IPS DF 4.7 (cell line): ENCODE measurements around the gene LRMDA.
"Not testable (repeated sequence)": the region's sequence is repeated elsewhere in the genome, so short reads cannot be mapped to it uniquely, and the experiment has no call there.

Source experiments
- DNase-seq: peaks from one replicate; pipeline ENCODE4 v3.0.0-alpha.2; 2013; ENCODE audit warnings: low spot score; ENCODE audit errors: extremely low read depth

Gene LRMDA

DNA sequence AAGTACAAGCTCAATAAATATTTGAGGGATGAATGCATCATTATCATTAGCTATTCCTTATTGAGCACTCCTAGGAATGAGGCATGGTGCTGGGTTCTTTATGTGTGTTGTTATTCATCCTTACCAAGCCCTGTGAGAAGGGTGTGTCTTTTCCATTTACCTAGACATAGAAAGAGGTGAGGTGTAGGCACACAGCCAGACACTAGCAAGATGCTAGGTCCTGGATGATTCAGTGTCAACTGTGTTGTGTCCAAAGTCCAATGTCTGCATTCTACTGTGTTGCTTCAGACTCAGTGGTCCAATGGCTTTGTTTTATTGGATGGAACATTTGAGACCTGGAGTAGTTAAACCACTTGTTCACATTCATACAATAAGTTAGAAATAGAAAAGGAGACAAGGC, 605.5 kb downstream of the LRMDA start:
- DNase-seq: no peak

DNA sequence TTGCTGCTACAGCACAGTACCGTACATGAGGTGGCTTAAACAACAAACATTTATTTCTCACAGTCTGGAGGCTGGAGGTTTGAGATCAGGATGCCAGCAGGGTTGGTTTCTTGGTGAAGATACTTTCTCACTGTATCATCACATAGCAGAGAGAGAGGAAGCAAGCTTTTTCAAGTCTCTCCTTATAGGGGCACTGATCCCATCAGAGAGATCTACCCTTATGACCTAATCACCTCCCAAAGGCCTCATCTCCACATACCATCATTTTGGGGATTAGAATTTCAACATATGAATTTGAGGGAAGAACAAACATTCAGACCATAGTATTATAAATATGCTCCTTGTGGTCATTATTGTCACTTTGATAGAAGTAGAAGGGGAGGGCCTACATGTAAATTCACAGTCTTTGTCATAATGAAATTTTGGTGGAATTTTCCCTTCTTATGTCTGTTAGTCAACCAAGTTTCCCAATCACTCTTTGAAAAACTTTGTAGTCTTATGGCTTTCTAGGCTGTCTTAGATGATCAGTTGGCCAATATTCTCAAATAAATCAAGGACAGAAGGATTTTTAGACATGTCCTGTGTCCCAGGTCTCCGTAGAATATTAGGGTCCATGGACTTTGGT, 606.2 kb downstream of the LRMDA start:
- no peak for DNase-seq

DNA sequence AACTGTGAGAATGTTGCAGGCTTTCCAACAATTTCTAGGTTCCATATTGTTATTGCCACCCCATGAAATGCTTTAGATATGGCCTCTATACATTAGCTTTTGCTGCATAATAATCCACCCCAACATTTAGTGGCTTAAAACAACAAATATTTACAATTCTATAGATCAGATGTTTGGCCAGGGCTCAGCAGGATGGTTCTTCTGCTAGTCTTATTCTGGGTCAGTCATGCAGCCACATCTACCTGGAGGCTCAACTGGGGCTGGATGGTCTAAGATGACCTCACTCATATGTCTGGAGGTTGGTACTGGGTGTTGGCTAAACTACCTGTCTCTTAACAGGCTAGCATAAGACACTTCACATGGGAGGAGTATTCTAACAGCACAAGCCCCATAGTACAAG, 607.3 kb downstream of the LRMDA start:
- no peak for DNase-seq

DNA sequence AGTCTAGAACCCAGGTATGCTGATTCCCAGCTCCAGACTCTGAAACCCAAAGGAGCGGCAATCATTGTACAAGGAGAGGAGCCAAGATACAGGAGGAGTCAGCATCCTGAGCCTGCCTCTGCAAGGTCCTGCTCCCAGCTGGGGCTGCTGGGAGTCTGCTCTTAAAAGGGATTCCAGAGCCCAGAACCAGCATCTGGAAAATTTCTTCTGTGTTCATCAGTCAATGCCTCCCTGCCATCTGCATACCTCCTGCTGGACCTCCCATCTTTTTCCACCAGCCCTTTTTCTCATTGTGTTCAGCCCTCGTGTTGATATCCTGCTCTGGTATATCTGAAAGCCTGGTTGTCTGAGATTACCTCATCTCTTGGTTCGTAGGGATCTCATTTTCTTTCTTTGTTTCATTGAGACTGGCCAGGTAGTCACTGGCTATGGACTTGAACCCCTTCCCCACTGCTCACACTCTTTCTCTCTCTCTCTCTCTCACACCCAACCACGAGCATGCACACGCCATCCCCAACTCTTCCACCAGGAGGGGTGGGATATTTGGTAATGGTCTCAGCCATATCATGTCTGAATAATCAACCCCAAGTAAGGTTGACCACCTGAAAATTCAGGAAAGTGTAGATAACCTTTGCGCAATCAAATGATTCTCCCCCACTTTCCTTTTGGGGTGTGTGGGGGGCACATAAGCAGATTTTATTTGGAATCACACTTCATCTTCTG, 608.8 kb downstream of the LRMDA start:
- DNase-seq: no peak

DNA sequence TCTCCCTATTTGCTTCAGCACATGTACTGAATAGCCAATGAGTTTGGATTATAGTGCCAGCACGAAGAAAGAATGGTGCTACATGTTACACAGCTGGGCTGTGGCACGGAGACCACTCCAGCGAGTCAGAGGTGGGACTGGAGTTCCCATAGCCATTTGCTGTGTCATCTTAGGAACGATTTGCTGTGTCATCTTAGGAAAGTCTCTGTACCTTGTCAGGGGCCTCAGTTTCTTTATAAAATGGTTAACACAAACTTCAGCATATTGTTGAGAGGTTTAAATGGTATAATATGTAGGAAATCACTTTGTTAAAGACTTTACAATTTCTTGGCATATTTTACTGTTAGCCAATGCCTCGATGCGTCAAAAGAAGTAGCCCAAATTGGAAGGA, 609.4 kb downstream of the LRMDA start:
- DNase-seq: no peak

DNA sequence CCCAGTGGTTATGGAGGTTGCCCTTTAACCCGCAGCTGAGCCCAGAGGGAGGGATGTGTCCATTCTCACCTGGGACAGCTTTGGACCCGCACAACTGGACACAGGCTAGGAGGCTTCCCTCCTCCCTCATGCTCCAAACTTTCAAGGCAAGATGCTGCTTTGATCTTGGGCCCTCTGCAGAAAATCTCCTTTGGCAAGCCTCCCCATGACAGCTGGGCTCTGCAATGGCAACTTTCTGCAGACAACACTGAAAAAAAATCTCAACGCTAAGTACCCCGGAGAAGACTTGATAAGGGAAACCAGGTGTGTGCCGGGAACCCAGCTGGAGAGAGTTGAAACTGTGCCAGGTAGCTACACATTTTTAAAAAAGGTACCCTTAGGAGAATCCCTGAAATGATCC, 610.1 kb downstream of the LRMDA start:
- DNase-seq: no peak

DNA sequence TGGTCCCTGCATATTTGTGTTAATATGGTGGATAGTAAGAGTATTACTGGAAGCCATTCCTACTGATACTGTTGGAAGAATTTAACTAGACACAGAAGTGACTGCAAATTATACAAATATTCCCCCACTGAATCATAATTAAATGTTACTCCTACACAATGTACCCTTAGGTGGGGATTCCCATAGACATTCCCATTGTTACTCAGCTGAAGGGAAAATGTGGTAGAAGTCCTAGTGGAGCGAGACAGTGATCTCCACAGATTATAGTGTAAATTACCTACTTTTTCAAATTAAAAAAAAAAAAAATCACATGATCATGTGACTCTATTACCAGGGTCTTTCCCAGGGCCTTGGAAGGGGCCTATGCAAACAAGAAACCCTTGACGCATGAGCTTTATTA, 611.8 kb downstream of the LRMDA start:
- no peak for DNase-seq

DNA sequence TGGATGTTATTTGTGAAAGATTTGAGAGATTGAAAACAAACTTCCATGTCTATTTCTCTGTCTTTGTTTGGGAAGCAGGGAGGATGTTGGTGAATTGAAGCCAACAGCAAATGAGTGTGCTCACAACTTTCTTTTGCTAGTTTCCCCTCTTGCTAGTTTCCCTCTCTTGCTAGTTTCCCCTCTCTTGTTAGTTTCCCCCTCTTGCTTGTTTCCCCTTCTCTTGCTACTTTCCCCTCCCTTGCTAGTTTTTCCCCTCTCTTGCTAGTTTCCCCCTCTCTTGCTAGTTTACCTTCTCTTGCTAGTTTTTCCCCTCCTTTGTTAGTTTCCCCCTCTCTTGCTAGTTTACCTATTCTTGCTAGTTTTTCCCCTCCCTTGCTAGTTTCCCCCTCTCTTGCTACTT, 613.3 kb downstream of the LRMDA start:
- no peak for DNase-seq

DNA sequence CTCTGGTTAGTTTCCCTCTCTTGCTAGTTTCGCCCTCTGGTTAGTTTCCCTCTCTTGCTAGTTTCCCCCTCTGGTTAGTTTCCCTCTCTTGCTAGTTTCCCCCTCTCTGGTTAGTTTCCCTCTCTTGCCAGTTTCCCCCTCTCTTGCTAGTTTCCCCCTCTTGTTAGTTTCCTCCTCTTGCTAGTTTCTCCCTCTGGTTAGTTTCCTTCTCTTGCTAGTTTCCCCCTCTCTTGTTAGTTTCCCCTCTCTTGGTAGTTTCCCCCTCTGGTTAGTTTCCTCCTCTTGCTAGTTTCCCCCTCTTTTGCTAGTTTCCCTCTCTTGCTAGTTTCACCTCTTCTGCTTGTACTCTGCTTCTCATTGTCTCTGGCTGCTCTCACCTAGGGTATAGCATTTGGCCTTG, 613.8 kb downstream of the LRMDA start:
- DNase-seq: no peak

DNA sequence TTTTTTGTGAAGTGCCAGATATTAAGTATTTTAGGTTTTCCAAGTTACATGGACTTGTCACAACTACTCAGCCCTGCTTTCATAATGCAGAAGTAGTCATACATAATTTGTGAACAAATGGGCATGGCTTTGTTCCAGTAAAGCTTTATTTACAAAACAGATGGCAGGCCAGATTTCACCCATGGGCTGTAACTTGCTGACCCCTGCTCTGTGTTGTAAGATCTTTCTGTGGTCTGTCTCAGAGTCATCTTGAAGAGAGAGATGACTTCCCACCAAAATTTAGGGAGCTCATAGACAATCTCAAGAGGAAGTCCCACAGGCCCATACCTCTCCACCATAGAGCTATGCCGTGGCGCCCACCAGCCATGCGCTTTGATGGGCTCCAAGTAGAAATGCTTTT, 616.1 kb downstream of the LRMDA start:
- DNase-seq: no peak

DNA sequence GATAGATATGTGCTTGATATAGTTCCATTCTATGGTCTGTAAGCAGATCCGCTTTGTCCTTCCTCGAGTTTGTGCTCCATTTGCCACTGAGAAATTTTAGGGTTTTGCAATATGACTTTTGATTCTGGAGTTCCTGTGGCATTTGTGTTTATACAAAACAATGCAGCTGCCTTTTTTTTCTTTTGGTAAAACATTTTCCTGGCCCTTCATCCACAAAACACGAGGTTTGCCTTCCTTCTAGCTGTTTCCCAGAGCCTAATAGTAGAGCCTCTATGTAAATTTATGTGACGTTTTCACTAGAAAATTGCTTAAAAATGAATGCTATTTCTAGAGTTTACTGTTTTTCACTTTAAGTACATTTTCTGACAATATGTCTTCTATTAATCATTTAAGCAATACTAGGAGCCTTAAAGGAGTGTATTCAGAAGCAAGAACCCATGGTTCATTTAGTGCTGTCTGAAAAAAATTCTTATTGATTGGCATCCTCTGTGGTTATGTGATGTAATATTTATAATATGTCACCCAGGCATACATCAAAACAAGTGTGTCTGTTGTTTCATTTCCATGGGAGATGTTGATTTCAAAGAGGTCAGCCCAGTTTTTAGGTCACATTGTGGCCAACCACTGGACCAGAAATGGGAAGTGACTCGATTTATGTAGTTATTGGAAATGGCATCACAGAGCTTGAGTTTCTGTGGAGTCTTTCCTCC, 618.3 kb downstream of the LRMDA start:
- DNase-seq: no peak

DNA sequence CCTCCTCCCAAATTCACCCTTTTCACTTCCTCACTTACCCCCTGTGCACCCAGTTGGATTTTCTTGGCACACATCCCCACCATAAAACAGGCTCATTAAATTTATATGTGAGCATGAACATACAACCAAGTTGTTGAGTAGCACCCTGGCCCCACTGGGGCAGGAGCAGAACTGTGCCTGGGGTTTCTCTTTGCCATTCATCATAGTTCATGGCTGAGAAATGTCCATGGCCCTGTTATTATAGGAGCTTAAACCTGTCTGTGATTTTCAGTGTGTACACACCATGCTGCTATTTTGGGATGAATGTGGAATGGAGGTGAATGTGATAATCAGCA, 618.8 kb downstream of the LRMDA start:
- DNase-seq: no peak

DNA sequence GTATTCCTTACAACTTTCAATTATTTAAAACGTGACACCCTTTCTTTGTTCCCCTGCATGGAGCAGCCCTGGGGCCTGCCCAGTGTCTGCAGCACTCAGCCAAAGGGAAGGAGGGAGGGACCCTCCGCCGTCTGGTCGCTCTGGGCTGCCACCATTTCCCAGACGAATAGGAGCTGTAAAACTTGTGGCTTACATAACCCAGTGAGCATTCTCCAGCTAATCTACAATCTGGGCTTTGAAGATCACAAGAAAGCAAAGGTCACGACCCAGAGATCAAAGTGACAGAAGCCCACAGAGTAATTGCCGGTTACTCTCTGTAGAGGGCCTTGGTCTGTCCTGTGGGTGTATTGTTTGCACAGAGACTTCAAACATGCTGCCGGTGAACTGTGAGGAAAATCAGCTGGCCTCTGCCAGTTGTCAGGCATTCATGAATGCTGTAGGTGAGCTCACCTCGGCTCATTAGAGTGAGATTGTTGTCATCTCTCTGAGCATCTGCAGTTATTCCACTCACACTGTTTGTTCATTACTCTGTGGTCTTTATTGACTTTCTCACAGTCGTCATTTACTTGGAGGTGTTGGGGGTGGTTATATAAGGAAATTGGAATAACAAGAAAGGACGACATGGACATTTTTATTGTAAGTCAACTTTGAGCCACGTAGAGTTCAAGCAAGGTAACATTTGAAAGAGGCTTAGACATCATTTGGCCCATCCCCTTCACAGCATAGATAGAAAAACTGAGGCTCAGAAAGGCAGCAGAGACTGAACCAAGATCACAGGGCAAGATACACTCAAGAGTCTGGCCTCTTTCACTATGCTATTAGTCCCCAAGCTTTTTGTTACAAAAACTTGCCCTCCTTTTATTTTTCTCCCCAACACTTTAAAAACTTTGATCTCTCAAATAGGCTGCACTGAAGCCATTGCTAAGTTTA, 619.8 kb downstream of the LRMDA start:
- no peak for DNase-seq

DNA sequence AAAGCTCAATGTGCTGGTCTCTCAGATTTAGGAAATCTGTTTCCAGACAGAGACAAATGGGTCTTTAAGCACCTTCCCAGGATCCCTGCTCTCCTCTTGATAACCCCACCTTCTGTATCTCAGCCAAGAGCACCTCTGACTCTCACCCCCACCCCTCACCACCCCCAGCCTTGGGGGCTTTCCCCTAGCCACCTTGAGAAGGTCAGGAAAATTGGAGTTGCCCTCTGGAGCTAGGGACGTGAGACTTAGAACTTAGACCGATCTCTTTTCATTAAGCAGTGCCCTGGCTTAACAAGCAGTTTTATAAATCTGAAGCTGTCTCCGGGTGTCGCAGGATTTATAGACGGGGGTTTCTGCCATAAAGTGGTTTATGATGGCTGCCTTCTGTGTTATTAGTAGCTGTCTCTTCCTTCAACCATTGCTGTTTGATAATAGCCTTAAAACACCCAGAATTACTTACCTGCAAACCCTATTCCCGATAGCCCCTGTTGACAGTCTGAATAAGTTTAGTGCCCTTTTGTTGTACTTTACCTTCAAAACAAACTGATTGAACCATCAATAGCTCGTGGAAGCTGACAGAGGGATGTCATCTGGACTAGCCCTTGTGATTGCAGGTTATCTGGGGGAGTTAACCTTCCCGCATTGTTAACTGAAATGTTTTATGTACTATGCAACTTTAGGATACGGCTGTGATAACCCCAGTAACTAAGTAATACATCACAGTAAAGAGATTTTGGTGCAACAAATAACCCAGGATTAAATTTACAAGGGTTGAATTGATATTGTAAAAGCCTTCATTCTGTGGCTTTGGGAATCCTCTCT, 621.5 kb downstream of the LRMDA start:
- no peak for DNase-seq

DNA sequence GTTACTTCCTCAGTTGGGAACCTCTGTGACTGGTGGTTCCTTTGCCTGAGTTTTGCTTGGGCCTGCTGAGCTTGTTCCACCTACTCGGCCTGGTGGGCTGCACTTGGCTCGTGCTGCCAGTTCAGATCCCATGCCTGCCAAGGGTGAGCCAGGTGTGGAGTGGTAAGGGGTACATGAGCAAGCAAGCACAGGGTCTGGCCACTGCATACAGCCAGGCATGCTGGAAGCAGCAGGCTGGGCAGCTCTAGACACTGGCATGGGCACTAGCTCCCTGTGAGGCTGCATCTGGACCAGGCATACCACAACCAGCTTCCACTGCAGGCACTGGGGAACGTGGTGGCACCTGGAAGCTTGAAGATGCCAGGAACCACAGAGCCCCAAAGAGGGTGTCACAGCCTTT, 624.0 kb downstream of the LRMDA start:
- DNase-seq: no peak

DNA sequence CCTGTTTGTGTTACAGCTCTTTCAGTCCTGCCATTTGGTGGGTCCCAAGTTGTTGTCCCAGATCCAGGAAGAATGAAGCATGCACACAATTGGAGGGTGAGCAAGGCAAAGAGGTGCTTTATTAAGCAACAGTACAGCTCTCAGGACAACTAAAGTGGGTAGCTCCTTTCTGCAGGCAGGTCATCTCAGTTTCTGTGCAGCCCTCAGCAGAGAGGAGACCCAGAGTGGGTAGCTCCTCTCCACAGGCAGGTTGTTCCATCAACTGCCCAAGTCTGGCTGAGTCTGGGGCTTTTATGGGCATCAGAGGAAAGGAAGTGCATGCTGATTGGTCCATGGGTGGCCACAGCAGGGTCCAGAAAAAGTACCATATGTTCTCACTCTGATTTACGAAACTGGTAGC, 624.5 kb downstream of the LRMDA start:
- no peak for DNase-seq

DNA sequence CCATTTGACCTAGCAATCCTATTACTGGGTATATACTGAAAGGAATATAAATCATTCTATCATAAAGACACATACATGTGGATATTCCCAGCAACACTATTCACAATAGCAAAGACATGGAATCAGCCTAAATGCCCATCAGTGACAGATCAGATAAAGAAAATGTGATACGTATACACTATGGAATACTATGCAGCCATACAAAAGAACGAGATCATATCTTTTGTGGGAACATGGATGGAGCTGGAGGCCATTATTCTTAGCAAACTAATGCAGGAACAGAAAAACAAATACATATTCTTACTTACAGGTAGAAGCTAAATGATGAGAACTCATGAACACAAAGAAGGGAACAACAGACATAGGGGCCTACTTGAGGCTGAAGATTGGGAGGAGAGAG, 629.6 kb downstream of the LRMDA start:
- DNase-seq: not testable (repeated sequence)

DNA sequence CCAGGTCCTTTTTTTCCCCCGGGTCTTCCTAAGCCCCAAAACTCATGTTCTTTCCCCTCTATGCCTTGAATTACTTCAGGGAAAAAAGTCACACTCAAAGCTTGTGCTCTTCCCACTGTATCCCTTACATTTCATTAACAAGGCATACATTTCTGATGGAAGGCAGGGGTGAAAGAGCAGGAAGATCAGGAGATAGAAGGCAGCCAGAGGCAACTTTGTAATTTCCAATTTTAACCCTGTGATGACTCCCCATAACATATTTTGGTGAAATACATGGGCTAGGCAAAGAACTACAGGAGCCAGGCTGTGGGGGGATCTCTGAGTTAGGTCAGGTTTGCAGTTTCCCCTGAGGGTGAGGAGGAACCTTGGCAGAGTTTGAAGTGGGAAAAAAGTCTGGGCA, 635.0 kb downstream of the LRMDA start:
- DNase-seq: no peak

DNA sequence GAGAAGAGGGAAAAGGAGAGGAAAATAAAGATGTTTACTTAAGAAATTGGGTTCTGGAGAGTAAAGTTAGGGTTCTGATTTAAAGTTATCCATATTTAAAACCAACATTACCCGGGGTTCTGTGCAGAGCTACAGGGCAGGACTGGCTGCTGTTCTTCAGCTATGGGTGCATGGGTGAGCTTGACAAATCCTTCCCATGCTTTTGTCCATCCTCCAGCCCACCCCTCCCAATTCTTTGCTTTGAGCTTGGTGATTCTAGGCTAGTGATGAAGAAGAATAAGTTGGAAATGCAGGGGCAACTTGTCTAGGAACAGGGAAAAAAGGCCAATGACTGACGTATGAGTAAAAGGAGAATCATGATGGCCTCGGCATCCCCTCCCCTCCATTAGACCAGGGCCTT, 636.0 kb downstream of the LRMDA start:
- DNase-seq: no peak

DNA sequence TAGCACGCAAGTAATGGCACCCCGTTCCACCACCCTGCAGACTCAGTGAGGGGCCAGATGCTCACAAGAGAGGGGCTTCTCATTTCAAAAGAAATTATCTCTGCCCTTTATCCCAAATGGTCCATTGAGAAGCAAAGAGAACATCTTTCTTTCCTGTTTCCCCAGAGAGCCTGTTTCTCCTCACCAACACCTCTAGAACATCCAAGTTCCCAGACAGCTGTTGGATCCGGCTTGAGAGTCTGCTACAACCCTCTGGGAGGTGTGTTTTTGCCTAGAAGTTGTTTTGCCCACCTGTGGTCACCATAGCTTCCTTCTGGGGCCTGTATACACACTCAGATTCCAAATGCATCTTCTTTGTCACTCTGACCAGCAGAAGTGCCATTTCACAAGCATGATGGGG, 637.4 kb downstream of the LRMDA start:
- no peak for DNase-seq

DNA sequence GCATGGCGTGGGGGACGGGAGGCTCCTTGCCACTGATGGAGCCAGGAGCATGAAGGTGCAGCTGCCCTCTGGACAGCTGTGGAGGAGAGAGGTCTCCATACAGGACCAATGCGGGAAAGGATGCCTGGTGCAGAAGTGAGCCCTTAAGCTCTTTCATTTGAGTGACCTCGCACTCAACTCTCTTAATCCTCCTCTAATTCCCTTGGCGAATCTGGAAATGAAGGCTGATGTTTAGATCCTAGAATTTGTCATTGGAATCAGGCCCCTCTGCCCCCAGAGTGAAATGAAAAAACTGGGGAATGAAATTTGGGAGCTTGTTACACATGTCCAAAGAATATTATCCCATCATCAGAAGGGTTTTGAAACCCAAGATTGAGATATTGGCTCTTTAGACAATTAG, 639.5 kb downstream of the LRMDA start:
- no peak for DNase-seq
